Keratinocyte (primary cell): ENCODE results near the gene GAP43.

Source experiments
- EZH2 ChIP-seq: IDR thresholded peaks from one replicate; pipeline ENCODE4 v1.6.1; 2012; ENCODE audit warnings: inconsistent platforms, mild to moderate bottlenecking, low read length, moderate library complexity
- TF ChIP-seq, protein P1 (sequence below), 3 experiments: IDR thresholded peaks in 1 of 3; conservative IDR thresholded peaks in 1 of 3; optimal IDR thresholded peaks in 1 of 3; 2 replicates in 2 of 3; 3 replicates in 1 of 3; pipeline versions ENCODE3 to v1.5.1; 2011; ENCODE audit warnings: low read length in 3 of 3, mild to moderate bottlenecking in 3 of 3, moderate library complexity in 2 of 3, control low read depth in 1 of 3, inconsistent platforms in 1 of 3; ENCODE audit not compliant: insufficient read depth in 2 of 3; ENCODE audit errors: extremely low read depth in 1 of 3

DNA sequence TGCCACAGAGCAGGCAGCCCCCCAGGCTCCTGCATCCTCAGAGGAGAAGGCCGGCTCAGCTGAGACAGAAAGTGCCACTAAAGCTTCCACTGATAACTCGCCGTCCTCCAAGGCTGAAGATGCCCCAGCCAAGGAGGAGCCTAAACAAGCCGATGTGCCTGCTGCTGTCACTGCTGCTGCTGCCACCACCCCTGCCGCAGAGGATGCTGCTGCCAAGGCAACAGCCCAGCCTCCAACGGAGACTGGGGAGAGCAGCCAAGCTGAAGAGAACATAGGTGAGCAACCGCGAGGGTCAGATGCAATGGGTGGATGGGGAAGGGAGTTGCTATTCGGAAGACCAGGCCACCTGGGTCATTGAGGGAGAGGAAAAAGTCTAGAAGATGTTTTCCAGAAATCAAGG lies 53.0 kb downstream of the GAP43 start:
- TF ChIP-seq EZH2: no peak
- TF ChIP-seq, protein P1, sequence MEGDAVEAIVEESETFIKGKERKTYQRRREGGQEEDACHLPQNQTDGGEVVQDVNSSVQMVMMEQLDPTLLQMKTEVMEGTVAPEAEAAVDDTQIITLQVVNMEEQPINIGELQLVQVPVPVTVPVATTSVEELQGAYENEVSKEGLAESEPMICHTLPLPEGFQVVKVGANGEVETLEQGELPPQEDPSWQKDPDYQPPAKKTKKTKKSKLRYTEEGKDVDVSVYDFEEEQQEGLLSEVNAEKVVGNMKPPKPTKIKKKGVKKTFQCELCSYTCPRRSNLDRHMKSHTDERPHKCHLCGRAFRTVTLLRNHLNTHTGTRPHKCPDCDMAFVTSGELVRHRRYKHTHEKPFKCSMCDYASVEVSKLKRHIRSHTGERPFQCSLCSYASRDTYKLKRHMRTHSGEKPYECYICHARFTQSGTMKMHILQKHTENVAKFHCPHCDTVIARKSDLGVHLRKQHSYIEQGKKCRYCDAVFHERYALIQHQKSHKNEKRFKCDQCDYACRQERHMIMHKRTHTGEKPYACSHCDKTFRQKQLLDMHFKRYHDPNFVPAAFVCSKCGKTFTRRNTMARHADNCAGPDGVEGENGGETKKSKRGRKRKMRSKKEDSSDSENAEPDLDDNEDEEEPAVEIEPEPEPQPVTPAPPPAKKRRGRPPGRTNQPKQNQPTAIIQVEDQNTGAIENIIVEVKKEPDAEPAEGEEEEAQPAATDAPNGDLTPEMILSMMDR (optimal IDR thresholded peaks at IDR 0.05 in 1 of 3, IDR thresholded peaks at IDR 0.05 in 1 of 3, conservative IDR thresholded peaks at IDR 0.05 in 1 of 3; ENCODE audit: extremely low read depth in 1 of 3, insufficient read depth in 2 of 3, low read length in 3 of 3): no peak
